ENCODE measurements around the gene TM6SF1. TPM values are rescaled to one million over a fixed set of nuclear protein-coding genes. Genes with fewer than 3 reads are reported as not detected.
"Not testable (repeated sequence)": the region's sequence is repeated elsewhere in the genome, so short reads cannot be mapped to it uniquely, and the experiment has no call there.

TM6SF1 gene
- total RNA-seq, 1 donor from 2014 or later, result 6.3 TPM

DNA sequence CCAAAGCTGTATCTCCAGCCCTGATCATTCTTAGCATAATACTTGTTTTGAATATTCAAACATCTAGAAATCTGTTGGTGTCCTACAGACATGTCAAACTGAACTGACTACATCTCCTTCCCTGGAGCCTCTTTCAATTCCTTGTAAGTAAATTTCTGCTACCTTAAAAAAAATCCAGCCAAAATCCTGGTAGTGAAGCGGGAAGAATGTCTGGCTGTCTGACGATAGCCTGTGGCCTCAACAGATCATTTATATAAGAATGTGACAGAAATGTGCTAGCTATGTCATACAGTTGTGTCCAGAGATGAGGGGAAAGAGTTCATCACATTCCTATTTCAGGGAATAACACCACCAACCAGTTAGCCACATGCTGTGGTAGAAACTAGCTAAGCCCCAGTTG lies 18.6 kb upstream of the TM6SF1 start:
- DNase-seq, result no peak

DNA sequence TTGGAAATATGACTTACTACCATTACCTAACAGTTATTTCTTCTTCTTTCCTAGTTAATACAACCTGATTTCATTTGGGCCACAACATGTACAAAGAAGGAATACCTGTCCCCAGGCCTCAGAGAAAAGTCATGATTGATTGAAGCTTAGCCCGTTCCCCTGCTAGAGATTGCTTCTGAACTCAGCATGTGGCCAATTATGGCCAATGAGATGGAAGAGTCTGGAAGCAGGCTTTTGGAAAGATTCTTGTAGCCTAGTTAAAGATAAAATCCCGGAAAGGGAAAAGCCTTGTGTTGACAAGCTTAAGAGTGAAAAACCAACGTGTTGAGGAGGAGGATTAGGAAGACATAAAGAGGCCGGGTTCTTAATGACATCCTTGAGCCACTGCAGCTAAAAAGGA lies 17.0 kb upstream of the TM6SF1 start:
- DNase-seq, result no peak

DNA sequence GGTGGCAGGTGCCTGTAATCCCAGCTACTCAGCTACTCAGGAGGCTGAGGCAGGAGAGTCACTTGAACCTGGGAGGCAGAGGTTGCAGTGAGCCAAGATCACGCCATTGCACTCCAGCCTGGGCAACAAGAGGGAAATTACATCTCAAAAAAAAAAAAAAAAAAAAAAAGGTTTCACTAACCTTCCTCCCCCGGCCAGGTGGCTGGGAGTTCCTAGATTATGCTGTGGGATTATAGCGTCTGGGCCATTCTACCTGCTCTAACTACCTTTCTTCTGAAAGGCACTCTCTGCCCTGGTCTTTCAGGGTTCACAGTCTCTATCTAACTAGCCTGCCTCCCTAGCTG lies 15.5 kb upstream of the TM6SF1 start:
- not testable (repeated sequence) for DNase-seq

DNA sequence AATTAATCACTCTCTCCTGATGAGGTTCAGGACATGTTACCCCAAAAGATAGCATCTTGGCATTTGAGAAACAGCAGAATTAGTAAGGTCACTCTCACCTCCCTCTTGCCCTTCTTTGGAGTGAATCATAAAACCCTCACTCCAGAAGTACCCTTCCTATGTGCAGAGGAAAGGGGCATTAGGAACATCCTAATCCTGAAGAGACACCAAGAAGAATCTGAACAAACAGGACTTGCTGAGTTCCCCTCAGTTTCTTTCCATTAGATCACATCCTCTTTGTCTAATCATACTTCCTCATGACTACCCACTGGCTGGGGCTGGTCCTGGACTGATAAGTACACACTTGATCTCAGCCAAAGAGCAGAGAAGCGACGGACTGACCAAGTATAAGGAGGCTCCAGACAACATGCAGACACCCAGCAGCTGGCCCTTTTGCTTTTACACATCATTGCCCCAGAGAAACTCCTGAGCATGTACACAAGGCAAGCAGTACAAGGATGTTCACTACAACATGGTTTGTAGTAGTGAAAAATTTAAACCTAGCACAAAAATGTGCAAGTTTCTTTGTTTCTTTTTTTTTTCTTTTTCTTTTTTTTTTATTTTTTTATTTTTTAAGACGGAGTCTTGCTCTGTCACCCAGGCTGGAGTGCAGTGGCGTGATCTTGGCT lies 15.0 kb upstream of the TM6SF1 start:
- DNase-seq, result no peak

DNA sequence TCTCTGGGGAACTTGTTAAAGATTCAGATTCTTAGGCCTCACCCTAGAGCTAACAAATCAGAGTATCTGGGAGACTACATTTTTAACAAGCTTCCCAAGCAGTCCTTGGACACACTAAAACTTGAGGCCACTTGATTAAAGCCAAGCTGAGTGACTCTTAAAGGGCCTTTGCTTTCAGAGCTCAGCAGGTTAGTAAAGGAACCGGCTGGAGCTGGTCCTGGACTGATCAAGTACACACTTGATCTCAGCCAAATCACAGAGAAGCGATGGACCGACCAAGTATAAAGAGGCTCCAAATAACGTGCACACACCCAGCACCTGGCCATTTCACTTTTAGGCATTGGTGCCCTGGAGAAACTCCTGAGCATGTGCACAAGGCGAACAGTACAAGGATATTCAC lies 12.9 kb upstream of the TM6SF1 start:
- DNase-seq, result no peak

DNA sequence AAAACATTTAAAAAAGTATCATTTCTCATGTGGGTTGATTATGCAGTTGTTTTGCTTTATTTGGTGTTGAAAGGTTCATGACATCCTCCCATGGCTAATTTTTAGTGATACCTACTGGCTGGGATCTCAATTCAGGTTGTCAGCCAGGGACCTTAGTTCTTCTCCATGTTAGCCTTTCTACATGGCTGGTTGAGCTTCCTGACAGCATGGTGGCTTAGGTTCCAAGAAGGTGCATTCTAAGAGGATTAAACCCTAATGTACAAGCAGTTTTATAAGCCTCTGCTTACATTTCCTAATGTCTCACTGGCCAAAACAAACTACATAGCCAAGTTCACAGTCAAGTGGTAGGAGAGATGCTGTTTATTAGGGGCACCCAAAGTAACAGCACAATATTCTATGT lies 9.4 kb upstream of the TM6SF1 start:
- DNase-seq, result no peak

DNA sequence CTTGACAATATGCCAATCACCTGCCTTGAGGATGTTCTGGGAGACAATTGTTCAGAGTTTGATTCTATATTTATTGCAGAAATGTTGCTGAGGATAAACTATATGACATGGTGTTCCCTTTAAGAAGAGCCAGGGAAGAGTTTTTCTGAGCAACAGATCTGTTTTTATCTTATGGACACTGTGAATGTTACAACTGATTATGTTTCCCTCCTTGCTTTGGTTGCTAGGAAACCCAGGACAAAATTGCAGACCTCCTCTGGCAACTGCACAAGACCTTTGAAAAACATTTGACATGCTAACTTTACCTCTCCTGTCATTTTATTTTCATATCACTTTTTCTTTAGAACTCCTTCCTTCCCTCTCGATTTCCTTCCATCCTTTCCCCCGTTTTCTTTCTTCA lies 8.2 kb upstream of the TM6SF1 start:
- DNase-seq, result no peak

DNA sequence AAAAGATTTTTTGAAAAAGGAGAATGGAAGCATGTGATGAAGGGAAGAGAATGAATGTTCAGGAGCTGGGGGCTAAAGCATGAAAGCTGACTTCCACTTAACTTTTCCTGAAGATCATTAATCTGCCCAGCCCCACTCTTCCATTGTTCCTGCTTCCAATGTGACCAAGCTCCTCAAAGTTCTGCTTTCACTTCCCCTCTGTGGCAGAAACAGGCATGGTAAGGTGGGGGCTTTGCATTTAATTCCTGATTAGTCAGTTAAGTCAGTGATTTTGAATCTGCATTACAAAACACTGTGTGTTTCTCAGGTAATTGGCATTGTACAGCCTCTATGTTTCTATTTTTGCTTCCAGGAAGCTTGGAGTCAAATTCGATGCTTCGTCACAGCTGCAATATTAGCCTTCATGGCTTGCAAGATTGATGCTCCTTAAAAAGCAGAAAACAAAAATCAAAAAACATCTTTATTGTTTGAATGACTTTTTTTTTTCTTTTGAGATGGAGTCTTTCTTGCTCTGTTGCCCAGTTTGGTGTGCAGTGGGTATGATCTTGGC lies 7.3 kb upstream of the TM6SF1 start:
- DNase-seq, result no peak

DNA sequence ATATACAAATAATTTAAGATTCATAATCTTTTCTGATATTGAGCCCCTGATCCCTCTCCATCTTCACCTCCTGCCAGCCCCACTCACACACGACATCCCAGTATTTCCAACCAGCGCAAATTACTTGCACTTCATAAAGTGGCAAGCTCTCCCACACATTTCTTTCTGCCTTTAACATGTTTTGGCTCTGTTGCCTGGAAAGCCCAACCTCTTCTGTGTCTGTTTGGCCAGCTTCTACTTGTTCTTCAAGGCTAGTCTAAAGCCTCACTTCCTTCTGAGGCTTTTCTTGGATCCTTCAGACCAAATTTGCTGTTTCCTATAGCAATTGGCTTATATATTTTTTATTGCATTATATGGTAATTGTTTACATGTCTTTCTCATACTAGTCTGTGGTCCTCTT lies 5.1 kb upstream of the TM6SF1 start:
- DNase-seq, result no peak

DNA sequence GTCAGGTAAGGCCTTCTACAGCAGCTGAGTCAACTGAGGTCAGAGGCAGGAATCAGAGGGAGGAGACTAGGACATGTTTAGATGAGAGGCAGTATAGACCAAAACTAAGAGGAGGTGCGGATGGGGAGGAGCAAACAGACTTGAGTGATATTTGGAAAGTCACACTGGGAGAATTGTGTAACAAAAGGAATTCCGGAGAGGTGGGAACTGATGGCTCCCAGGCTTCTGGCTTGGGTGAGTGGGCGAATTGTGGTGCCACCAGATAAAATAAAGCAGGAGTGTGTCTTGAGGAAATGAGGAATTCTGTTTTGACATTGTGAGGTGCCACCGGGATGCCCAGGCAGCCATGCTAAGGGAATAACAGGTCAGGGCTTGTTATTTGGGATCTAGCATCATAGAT lies 3.3 kb upstream of the TM6SF1 start:
- no peak for DNase-seq

DNA sequence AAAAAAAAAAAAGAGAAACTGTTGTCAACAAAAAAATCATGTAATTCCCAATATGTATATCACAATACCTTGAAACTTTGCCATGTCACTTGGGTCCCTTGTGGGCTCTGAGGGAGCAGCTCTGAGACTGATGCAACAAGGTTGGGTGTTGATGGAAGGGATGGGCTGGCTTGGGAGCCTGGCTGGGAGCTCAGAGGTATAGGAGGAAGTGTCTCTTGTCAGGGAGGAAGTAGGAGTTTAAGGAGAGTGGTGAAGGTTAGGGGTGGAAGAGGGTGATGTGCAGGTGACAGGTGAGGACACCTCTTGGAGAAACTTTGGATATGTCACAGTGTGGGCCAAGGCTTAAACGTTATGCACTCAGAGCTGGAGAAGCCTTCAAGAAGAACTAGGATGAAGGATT lies 2.0 kb upstream of the TM6SF1 start:
- no peak for DNase-seq

DNA sequence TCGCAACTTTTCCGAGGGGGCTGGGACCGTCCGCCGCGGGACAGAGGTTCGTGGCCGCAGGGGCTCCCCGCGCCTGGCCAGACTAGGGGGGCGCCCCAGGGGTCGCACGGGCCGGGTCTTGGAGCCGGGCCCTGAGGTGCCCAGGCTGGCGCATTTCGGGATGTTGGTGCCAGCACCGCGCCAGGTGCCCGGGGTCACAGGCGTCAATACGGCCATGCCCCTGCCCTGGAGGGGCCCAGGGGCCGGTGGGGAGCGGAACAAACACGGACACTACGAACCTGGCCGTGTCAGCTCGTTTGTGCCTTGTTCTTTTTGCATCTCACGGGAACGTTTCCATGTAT lies 366 bp downstream of the TM6SF1 start:
- DNase-seq, result no peak

DNA sequence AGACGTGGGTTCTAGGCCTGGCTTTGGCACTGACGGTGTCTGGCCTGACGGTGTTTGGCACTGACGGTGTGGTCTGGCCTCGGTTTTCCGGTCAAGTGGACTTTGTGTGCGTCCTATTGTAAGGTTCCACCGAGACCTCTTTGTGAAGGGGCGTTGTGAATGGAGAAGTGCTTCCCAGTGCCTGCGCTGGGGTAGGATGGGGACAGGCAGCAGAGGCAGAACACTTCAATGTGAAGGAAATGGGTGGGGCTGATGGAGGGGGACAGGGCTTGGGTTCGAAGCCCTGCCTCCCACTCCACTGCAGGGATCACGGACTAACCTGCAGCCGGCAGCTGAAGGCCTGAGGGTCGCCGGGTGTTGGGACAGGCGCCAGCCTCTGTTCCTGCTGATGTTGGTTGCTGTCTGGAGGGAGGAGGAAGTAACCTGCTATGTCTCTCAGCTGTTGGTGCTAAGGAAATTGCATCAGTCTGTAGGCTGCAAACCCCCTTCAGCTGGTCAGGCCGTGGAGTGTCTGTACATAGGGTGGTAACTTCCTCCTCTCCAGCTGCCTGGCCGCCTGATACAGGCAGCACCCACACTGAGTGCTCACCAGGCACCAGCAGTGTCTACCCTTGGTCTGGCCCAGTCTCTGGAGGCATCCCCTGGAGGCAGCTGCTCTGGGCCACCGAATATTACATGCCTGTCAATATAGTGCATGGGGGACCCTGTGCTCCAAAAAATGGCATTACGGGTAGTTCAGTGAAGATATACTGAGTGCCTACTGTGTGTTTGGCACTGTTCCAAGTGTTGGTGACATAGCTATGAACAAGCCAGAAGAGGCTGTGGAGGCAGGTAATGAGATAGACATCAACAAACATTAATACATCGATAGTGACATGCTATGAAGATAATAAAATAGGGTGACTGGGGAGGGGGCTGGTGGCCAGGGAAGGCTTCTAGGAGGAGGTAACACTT lies 1.1 kb downstream of the TM6SF1 start:
- DNase-seq, result peak; percentile 61

DNA sequence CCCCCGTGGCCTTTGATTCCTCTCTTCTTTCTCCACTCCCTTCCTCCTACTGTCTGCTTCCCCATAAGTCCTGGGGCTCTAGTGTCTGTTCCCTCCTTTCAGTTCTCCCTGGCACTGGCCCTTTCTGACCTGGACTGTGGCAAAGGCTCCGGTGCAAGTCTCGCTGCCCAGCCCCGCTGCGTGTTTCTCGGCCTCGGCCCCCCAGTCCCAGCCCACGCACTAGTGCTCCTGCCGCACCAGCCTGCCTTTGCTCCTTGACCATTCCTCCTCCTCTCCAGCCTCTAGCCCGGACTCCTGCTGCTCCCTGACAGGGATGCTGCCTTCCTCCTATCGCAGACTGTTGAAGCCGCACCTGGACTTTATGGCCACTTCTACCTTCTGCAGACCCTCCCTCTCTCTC lies 2.1 kb downstream of the TM6SF1 start:
- no peak for DNase-seq

DNA sequence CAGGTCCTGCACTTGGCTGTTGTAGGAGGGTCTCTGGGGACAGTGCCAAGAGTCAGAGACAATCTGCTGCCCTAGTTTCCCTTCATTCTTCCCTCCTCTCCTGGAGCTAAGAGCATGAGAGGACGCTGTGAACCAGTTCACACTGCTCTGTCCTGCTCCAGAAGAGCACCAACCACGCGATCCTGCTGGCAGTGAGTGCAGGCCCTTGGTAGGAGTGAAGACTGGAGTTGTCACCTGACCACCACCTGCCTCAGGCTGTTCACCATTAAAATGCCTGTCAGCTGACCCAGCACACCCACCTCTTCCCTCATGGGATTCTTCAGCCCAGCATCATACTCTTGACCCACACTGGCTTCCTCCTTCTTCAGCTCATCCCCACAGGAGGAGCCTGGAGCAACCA lies 2.9 kb downstream of the TM6SF1 start:
- DNase-seq, result no peak

DNA sequence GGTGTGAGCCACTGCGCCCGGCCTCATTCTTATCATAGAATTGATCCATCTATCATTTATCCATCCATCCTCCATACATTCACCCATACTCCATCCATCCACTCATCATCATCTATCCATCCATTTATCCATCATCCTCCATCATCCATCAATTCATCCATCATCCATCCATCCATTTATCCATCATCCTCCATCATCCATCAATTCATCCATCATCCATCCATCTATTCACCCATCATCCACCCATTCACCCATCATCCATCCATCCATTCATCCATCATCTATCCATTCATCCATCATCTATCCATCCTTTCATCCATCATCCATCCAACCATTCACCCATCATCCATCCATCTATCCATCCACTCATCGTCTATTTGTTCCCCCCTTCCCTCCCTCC lies 3.7 kb downstream of the TM6SF1 start:
- DNase-seq, result no peak

DNA sequence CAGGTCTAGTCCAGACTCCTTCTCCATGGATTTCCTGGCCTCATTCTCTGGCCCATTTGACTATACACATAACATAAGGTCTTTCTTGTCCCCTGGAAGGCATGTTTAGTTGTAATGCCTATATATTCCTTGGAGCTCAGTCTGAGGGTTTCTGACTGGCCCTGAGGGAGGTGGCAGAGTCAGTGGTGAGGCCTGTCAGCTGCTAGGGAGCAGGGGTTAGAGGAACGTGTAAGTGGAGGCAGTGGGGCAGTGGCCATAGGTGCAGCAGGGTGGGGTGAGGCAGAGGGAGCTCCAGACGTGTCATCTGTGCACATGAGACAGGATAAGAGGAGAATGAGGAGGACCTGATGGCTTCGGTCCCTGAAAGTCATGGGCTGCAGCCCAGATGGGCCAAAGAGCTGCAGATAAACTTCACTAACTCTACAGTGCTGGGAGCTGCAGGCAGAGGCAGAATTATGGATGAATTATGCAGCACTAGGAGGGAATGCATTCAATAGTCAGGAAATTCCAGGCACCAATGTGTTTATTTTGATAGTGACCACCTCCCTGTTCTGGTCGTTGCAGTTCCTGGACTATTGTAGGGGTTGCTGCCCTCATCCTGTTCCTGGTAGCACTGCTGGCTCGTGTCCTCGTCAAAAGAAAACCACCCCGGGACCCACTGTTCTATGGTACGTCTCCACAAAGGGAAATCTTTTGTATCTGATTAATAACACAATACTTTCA lies 4.9 kb downstream of the TM6SF1 start:
- DNase-seq, result no peak

DNA sequence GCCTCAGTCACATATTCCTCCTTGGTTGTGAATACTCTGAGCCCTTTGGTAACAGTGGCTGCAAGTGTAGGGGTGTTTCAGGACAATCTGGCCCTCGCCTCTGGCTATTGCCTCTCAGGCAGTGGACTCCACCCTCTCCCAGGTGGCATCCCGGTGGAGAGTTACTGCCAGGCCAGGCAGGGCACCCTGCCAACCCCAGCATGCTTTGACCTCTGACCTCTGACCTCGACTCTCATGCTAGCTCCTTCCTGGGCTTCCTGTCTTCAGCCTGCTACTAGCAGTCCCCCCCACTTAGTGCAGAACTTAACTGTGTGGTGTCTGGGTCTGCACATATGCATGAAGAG lies 5.5 kb downstream of the TM6SF1 start:
- DNase-seq, result no peak

DNA sequence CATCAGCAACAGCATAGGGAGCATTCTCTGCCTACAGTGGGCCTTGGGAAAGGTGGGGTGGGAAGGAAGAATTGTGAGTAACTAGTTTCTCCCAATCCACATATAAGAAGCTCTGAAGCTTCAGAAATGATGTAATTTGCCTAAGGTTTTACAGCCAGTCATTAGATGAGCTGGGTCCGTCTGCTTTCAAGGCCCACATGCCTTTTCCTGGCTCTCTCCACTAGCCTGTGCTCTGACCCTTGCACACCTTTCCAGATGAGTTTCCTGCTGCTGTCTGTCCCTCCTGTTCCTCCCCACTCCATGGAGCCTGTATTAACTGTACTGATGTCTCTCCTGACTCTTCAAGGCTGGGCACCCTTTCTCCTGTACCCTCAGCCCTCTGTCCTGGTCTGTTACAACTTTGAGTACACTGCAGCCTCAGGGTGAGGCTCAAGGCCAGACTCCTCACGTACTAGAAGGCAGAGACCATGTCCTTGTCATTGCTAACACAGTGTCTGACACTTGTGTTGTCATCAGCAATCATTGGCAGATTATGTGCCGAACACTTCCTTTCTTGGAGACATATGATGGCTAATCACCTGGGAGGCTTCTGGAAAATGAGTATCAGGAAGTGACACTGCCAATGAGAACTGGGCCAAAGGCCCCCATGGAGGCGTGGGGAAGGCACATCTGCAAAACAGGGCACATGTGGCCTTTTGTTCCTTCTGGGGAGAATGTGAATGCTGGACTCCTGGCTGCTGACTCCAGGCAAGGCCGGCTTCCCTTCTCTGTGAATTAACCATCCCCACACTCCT lies 6.6 kb downstream of the TM6SF1 start:
- no peak for DNase-seq

DNA sequence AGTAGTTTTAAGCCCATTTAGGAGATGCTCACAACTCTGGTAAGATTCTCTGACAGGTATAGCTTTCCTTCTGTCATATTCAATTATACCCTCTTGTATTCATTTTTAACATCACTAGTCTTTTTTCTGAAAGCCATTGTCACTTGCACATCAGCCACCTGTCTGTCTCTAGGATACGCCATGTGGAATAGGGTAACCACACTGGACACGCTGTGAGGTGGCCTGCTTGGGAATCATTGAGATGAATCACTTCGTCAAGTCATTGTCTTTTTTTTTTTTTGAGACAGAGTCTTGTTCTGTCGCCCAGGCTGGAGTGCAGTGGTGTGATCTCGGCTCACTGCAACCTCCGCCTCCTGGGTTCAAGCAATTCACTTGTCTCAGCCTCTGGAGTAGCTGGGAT lies 7.4 kb downstream of the TM6SF1 start:
- no peak for DNase-seq

DNA sequence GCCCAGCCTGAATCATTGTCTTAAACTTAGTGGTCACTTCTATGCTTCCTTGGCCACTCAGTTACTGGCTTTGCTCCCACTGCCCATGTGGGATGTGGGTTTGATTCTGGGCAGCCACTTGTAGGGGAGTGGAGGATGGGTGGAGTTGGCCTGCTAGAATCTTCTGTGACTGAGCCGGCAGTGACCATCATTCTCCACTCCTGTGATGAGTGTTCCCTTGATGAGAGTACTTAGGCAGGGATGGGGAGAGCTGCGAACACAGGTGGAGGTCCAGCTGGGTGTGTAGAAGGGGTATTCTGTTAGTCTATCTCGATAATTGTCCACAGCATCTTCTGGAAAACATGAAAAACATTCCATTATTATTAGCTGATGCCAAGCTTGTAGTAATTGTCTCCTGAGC lies 8.0 kb downstream of the TM6SF1 start:
- DNase-seq, result no peak

DNA sequence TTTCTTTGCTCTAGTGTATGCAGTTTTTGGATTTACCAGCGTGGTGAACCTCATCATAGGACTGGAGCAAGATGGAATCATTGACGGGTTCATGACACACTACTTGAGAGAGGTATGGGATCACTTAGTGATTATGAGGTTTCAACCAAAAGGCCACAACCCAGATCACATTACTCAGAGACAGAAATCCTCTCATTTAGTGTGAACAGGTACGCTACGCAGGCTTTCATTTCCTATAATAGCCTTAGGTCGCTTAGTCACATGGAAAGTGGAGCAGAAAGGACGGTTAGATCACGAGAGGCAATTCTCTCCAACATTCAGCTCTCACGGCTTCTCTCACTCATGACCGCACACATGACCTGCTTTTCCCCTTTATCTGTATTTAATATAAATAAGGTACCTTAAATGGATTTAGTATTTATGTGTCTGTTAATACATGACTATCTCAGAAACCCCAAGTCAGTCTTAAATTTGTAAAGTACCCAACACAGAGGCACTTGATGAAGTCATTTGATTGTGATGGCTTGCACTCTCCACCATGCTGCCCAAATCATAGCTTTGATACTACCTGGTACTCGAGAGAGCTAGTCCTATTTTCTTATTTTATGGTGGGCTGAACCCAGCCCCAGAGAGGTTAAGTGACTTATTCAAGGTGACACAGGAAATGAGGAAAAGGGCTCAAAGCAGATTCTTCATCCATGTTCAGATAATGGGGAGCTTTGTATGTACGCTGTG lies 8.6 kb downstream of the TM6SF1 start:
- no peak for DNase-seq
